Endothelial cell (in vitro differentiated cells): ENCODE measurements around the gene CALB2. TPM values are rescaled to one million over a fixed set of nuclear protein-coding genes. Genes with fewer than 3 reads are reported as not detected.

ENCODE experiments used
- DNase-seq: peaks from one replicate; pipeline ENCODE4 v3.0.0; 2021; ENCODE audit warnings: low spot score
- H3K27ac Mint-ChIP-seq: one replicate; pipeline ENCODE4 v1.8.0; 2021; ENCODE audit warnings: mixed read lengths, inconsistent platforms; ENCODE audit not compliant: unreplicated experiment
- H3K27me3 Mint-ChIP-seq: one replicate; pipeline ENCODE4 v1.8.0; 2021; ENCODE audit warnings: mild to moderate bottlenecking, moderate library complexity, mixed read lengths, inconsistent platforms; ENCODE audit not compliant: unreplicated experiment
- H3K36me3 Mint-ChIP-seq: one replicate; pipeline ENCODE4 v1.8.0; 2021; ENCODE audit warnings: mild to moderate bottlenecking, low read depth, mixed read lengths, inconsistent platforms; ENCODE audit not compliant: unreplicated experiment
- H3K4me1 Mint-ChIP-seq: one replicate; pipeline ENCODE4 v1.8.0; 2021; ENCODE audit warnings: mild to moderate bottlenecking, mixed read lengths, inconsistent platforms; ENCODE audit not compliant: unreplicated experiment
- H3K4me3 Mint-ChIP-seq: one replicate; pipeline ENCODE4 v1.8.0; 2021; ENCODE audit warnings: mild to moderate bottlenecking, mixed read lengths, inconsistent platforms; ENCODE audit not compliant: unreplicated experiment
- H3K9me3 Mint-ChIP-seq: one replicate; pipeline ENCODE4 v1.8.0; 2021; ENCODE audit warnings: mixed read lengths, inconsistent platforms; ENCODE audit not compliant: unreplicated experiment
- CTCF ChIP-seq: fragments of 200-600 bp; sonication (generic); IDR thresholded peaks from one replicate; pipeline ENCODE4 v1.5.0; 2021; ENCODE audit warnings: antibody characterized with exemption; ENCODE audit not compliant: unreplicated experiment
- total RNA-seq: library from RNA; stranded (reverse); fragmentation: NEBNext Ultra II Directional; extraction: Animal tissue kit (Norgen Biotek cat#: 25700); gene quantifications from one replicate; pipeline ENCODE4 v1.2.1, GENCODE V29; 2021; ENCODE audit not compliant: unreplicated experiment

The CALB2 gene
- total RNA-seq, 1 donor from 2014 or later: 12.9 TPM

GRCh38 chr16:71384073-71384724, 25.7 kb downstream of the CALB2 start:
- peaks cover 7% of the 10 kb centered on the region for H3K27me3 Mint-ChIP-seq
- H3K4me1 Mint-ChIP-seq: peaks cover 12% of the 10 kb centered on the region
- H3K36me3 Mint-ChIP-seq: peaks cover 8% of the 10 kb centered on the region
- H3K9me3 Mint-ChIP-seq: no peaks in the 10 kb centered on the region
- no peak for DNase-seq
- TF ChIP-seq CTCF: no peak
- H3K27ac Mint-ChIP-seq: peak overlapping the region; percentile 14
- H3K4me3 Mint-ChIP-seq: no peak overlapping the region

- no peak overlapping the region for H3K4me3 Mint-ChIP-seq
- no peak for DNase-seq
Observed at GRCh38 chr16:71387045-71387871, 28.7 kb downstream of the CALB2 start.

GRCh38 chr16:71389330-71389729, 30.8 kb downstream of the CALB2 start:
- Mint-ChIP-seq H3K27me3 (peaks cover 7% of the 10 kb centered on the region), H3K4me3 (no peak overlapping the region), H3K36me3 (peaks cover 6% of the 10 kb centered on the region), H3K4me1 (peaks cover 16% of the 10 kb centered on the region), H3K27ac (no peak overlapping the region), H3K9me3 (no peaks in the 10 kb centered on the region)
- no peak for TF ChIP-seq CTCF
- no peak for DNase-seq

More at GRCh38 chr16:71387045-71387871, 28.7 kb downstream of the CALB2 start:
- no peaks in the 10 kb centered on the region for H3K9me3 Mint-ChIP-seq
- peaks cover 10% of the 10 kb centered on the region for H3K27me3 Mint-ChIP-seq
- TF ChIP-seq CTCF: no peak
- peaks cover 12% of the 10 kb centered on the region for H3K4me1 Mint-ChIP-seq
- H3K36me3 Mint-ChIP-seq: peaks cover 8% of the 10 kb centered on the region
- no peak overlapping the region for H3K27ac Mint-ChIP-seq

- no peak for TF ChIP-seq CTCF
- Mint-ChIP-seq H3K9me3 (no peaks in the 10 kb centered on the region), H3K27me3 (peaks cover 3% of the 10 kb centered on the region), H3K27ac (no peak overlapping the region), H3K4me3 (no peak overlapping the region), H3K36me3 (no peaks in the 10 kb centered on the region), H3K4me1 (peaks cover 4% of the 10 kb centered on the region)
- no peak for DNase-seq
Observed at GRCh38 chr16:71396594-71396993, 38.1 kb downstream of the CALB2 start.
